ENCODE data around the gene FFAR3. TPM values are rescaled to one million over a fixed set of nuclear protein-coding genes. Genes with fewer than 3 reads are reported as not detected.
"Not testable (repeated sequence)": the region's sequence is repeated elsewhere in the genome, so short reads cannot be mapped to it uniquely, and the experiment has no call there.

FFAR3 gene
- total RNA-seq, 4 donors from 2014 or later, result 0.45 TPM; not detected in 3

GRCh38 chr19:35375505-35376307 is 17.4 kb downstream of the FFAR3 start:
- Histone ChIP-seq H3K4me3 (replicated peaks in 1 of 3) (no peak overlapping the region), H3K4me1 (peaks cover 0 to 7% of the 10 kb centered on the region in 2 donors), H3K9me3 (no peaks in the 10 kb centered on the region), H3K27ac (no peak overlapping the region), H3K27me3 (no peaks in the 10 kb centered on the region), H3K36me3 (no peaks in the 10 kb centered on the region)
- TF ChIP-seq POLR2A (IDR thresholded peaks at IDR 0.05) (no peak), CTCF (IDR thresholded peaks at IDR 0.05) (no peak)
- DNase-seq, result peak; percentile 60 to 66
- 68 to 69% methylated on average over 12 of the region's 12 CpGs for WGBS, 2 donors
- intact Hi-C loops (cut with DNase I), result no loop called here

DNA sequence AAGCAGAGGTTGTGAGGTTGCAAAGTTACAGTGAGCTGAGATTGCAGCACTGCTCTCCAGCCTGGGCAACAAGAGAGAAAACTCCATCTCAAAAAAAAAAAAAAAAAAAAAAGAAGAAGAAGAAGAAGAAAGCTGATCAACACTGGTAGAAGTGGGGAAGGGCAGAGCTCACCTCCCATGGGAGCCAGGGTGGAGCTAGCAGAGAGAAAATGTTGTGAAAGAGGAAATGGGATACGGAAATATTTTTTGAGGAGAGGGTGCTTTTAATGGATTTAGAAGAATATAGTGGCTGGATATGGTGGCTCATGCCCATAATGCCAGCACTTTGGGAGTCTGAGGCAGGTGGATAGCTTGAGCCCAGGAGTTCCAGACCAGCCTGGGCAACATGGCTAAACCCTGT is 19.4 kb downstream of the FFAR3 start:
- WGBS, 2 donors, result 63 to 66% methylated on average over 1 of the region's 1 CpG
- Histone ChIP-seq H3K9me3 (no peaks in the 10 kb centered on the region), H3K4me1 (peaks cover 0 to 7% of the 10 kb centered on the region in 2 donors), H3K27ac (no peak overlapping the region), H3K27me3 (no peaks in the 10 kb centered on the region), H3K4me3 (replicated peaks in 1 of 3) (no peak overlapping the region), H3K36me3 (no peaks in the 10 kb centered on the region)
- intact Hi-C loops (cut with DNase I), result no loop called here
- TF ChIP-seq CTCF (IDR thresholded peaks at IDR 0.05) (no peak), POLR2A (IDR thresholded peaks at IDR 0.05) (no peak)
- DNase-seq, result no peak

DNA sequence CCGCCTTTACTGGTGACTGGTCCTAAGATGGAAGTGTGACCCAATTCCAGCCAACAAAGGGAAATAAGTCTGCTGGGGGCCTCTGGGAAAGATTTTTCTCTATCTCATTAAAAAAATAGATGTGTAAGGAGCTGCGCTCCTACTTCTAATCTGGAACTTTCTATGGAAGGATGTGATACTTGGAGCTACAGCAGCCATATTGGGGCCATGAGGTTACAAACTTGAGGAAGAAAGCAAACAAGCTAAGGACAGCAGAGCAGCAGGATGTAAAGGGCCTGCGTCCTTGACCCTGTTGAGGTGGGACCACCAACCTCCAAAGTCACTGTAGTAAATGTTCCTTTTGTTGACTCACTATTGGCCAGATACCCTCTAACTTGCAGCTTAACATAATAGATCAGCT is 20.1 kb downstream of the FFAR3 start:
- Histone ChIP-seq H3K9me3 (no peaks in the 10 kb centered on the region), H3K36me3 (no peaks in the 10 kb centered on the region), H3K27ac (no peak overlapping the region), H3K27me3 (no peaks in the 10 kb centered on the region), H3K4me3 (replicated peaks in 1 of 3) (no peak overlapping the region), H3K4me1 (peaks cover 0 to 7% of the 10 kb centered on the region in 2 donors)
- 95% methylated on average over 3 of the region's 3 CpGs for WGBS, 2 donors
- TF ChIP-seq POLR2A (IDR thresholded peaks at IDR 0.05) (no peak), CTCF (IDR thresholded peaks at IDR 0.05) (no peak)
- intact Hi-C loops (cut with DNase I), result no loop called here
- no peak for DNase-seq

- H3K4me1 ChIP-seq; H3K9me3 ChIP-seq; H3K36me3 ChIP-seq; H3K27ac ChIP-seq; DNase-seq; H3K27me3 ChIP-seq; H3K4me3 ChIP-seq (replicated peaks in 1 of 3); intact Hi-C loops (cut with DNase I): not testable (repeated sequence)
- WGBS, 2 donors, result 95 to 96% methylated on average over 5 of the region's 5 CpGs
Measured at GRCh38 chr19:35379545-35379944, 21.3 kb downstream of the FFAR3 start.

DNA sequence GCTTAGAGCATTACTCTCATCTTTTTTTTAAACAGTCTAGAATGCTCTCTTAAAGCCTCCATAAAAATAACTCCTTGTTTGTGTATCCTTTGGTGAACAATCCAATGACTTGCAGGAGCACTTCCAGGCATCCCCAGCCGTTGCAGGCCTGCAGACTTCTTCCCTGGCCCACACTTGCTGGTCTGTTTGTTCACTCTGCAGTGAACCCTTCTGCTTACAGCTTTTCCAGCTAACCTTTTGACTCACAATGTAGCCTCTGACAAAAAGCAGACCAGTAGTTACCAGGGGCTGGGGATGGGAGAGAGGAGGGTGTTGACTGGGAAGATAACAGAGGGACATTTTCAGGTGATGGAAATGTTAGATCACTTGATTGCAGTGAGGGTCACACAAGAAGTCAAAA is 21.7 kb downstream of the FFAR3 start:
- no peaks in the 10 kb centered on the region for H3K36me3 ChIP-seq
- no peak overlapping the region for H3K27ac ChIP-seq
- no peak for DNase-seq
- intact Hi-C loops (cut with DNase I), result no loop called here
- H3K4me1 ChIP-seq, result peaks cover 0 to 7% of the 10 kb centered on the region in 2 donors
- H3K9me3 ChIP-seq, result no peaks in the 10 kb centered on the region
- WGBS, 2 donors, result 58 to 61% methylated on average over 1 of the region's 1 CpG
- TF ChIP-seq POLR2A (IDR thresholded peaks at IDR 0.05), result no peak
- no peak for TF ChIP-seq CTCF (IDR thresholded peaks at IDR 0.05)
- H3K27me3 ChIP-seq, result no peaks in the 10 kb centered on the region
- no peak overlapping the region for H3K4me3 ChIP-seq (replicated peaks in 1 of 3)
